ENCODE results near the gene HK1.

HK1 gene

DNA sequence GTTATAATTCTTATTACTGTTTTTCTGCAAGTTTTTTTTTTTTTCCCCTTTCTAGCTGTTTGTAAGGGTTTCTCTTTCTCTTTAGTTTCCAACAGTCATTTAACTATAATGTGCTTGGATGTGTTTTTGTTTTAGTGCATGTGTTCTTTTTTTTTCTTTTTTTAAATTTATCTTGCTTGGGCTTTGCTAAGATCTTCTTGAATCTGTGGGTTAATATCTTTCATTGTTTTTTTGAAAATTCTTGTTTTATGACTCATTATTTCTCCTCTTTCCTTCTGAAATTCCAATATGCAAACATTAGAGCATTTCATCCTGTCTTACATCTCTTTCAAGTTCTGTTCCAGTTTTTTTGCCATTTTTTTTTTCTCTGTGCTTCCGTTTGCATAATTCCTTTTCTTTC, 5.7 kb upstream of the HK1 start (continued):
- TF ChIP-seq, protein P1, sequence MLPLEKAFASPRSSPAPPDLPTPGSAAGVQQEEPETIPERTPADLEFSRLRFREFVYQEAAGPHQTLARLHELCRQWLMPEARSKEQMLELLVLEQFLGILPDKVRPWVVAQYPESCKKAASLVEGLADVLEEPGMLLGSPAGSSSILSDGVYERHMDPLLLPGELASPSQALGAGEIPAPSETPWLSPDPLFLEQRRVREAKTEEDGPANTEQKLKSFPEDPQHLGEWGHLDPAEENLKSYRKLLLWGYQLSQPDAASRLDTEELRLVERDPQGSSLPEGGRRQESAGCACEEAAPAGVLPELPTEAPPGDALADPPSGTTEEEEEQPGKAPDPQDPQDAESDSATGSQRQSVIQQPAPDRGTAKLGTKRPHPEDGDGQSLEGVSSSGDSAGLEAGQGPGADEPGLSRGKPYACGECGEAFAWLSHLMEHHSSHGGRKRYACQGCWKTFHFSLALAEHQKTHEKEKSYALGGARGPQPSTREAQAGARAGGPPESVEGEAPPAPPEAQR (tag by site-specific recombination; IDR thresholded peaks at IDR 0.05): no peak
- TF ChIP-seq ZNF174 (tag by site-specific recombination; IDR thresholded peaks at IDR 0.05) (no peak), ZNF791 (tag by site-specific recombination; IDR thresholded peaks at IDR 0.05) (no peak), SCRT2 (tag by site-specific recombination; IDR thresholded peaks at IDR 0.05) (no peak), ZNF837 (tag by site-specific recombination; IDR thresholded peaks at IDR 0.05) (no peak), ZBTB8A (tag by site-specific recombination; IDR thresholded peaks at IDR 0.05) (no peak), ZNF510 (tag by site-specific recombination; IDR thresholded peaks at IDR 0.05; ENCODE audit: insufficient replicate concordance) (no peak), ZNF558 (tag by site-specific recombination; IDR thresholded peaks at IDR 0.05) (peak; percentile 99)
- TF ChIP-seq, protein P2, sequence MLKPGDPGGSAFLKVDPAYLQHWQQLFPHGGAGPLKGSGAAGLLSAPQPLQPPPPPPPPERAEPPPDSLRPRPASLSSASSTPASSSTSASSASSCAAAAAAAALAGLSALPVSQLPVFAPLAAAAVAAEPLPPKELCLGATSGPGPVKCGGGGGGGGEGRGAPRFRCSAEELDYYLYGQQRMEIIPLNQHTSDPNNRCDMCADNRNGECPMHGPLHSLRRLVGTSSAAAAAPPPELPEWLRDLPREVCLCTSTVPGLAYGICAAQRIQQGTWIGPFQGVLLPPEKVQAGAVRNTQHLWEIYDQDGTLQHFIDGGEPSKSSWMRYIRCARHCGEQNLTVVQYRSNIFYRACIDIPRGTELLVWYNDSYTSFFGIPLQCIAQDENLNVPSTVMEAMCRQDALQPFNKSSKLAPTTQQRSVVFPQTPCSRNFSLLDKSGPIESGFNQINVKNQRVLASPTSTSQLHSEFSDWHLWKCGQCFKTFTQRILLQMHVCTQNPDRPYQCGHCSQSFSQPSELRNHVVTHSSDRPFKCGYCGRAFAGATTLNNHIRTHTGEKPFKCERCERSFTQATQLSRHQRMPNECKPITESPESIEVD (tag by site-specific recombination; IDR thresholded peaks at IDR 0.05): no peak

DNA sequence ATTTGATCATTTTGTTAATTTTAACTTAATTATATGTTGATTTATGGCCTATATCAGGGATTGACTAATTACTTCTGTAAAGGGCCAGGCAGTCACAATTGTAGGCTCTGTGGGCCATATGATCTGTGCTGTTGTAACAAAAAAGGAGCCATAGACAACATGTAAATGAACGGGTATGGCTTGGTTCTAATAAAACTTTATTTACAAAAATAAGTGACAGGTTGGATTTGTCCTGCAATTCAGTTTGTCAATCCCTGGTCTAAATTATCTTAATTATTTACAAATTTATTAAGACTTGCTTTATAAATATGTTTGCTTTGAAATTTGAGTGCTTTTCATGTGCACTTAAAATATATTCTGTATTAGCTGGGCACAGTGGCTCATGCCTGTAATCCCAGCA, 2.9 kb upstream of the HK1 start:
- H3K4me1 ChIP-seq (ENCODE audit: control insufficient read depth, insufficient read depth, low read length): no peaks in the 10 kb centered on the region
- H3K9me3 ChIP-seq (ENCODE audit: control insufficient read depth, insufficient read depth, low read depth, low read length): no peaks in the 10 kb centered on the region
- no peak overlapping the region for H3K27ac ChIP-seq (ENCODE audit: extremely low read depth, low read depth, low read length)
- CTCF ChIA-PET: no interaction called here
- no peak overlapping the region for H3K4me3 ChIP-seq (ENCODE audit: low read depth, low read length)
- H3K36me3 ChIP-seq (ENCODE audit: control insufficient read depth in 2 of 2, insufficient read depth in 1 of 2, low read length in 2 of 2): no peaks in the 10 kb centered on the region
- POLR2A ChIA-PET: no interaction called here
- TF ChIP-seq ZNF558 (tag by site-specific recombination; IDR thresholded peaks at IDR 0.05) (no peak), ZNF654 (tag by site-specific recombination; IDR thresholded peaks at IDR 0.05; ENCODE audit: low read depth) (no peak), EGR2 (tag by site-specific recombination; IDR thresholded peaks at IDR 0.05; ENCODE audit: low read depth) (no peak), FEZF1 (tag by site-specific recombination; IDR thresholded peaks at IDR 0.05) (no peak), ZNF514 (tag by site-specific recombination; IDR thresholded peaks at IDR 0.05) (no peak), KLF8 (tag by site-specific recombination; IDR thresholded peaks at IDR 0.05) (no peak), GLIS1 (tag by site-specific recombination; IDR thresholded peaks at IDR 0.05) (no peak), ZEB2 (tag by site-specific recombination; IDR thresholded peaks at IDR 0.05) (no peak), HOXA7 (CRISPR knock-in tag; IDR thresholded peaks at IDR 0.05; ENCODE audit: borderline replicate concordance) (no peak), ZNF624 (tag by site-specific recombination; IDR thresholded peaks at IDR 0.05) (no peak), MEIS1 (CRISPR knock-in tag; IDR thresholded peaks at IDR 0.05; ENCODE audit: borderline replicate concordance) (no peak)
- TF ChIP-seq, protein P3, sequence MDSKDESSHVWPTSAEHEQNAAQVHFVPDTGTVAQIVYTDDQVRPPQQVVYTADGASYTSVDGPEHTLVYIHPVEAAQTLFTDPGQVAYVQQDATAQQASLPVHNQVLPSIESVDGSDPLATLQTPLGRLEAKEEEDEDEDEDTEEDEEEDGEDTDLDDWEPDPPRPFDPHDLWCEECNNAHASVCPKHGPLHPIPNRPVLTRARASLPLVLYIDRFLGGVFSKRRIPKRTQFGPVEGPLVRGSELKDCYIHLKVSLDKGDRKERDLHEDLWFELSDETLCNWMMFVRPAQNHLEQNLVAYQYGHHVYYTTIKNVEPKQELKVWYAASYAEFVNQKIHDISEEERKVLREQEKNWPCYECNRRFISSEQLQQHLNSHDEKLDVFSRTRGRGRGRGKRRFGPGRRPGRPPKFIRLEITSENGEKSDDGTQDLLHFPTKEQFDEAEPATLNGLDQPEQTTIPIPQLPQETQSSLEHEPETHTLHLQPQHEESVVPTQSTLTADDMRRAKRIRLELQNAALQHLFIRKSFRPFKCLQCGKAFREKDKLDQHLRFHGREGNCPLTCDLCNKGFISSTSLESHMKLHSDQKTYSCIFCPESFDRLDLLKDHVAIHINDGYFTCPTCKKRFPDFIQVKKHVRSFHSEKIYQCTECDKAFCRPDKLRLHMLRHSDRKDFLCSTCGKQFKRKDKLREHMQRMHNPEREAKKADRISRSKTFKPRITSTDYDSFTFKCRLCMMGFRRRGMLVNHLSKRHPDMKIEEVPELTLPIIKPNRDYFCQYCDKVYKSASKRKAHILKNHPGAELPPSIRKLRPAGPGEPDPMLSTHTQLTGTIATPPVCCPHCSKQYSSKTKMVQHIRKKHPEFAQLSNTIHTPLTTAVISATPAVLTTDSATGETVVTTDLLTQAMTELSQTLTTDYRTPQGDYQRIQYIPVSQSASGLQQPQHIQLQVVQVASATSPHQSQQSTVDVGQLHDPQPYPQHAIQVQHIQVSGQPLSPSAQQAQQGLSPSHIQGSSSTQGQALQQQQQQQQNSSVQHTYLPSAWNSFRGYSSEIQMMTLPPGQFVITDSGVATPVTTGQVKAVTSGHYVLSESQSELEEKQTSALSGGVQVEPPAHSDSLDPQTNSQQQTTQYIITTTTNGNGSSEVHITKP (tag by site-specific recombination; IDR thresholded peaks at IDR 0.05): no peak
- TF ChIP-seq, protein P4, sequence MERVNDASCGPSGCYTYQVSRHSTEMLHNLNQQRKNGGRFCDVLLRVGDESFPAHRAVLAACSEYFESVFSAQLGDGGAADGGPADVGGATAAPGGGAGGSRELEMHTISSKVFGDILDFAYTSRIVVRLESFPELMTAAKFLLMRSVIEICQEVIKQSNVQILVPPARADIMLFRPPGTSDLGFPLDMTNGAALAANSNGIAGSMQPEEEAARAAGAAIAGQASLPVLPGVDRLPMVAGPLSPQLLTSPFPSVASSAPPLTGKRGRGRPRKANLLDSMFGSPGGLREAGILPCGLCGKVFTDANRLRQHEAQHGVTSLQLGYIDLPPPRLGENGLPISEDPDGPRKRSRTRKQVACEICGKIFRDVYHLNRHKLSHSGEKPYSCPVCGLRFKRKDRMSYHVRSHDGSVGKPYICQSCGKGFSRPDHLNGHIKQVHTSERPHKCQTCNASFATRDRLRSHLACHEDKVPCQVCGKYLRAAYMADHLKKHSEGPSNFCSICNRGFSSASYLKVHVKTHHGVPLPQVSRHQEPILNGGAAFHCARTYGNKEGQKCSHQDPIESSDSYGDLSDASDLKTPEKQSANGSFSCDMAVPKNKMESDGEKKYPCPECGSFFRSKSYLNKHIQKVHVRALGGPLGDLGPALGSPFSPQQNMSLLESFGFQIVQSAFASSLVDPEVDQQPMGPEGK (tag by site-specific recombination; IDR thresholded peaks at IDR 0.05): no peak
- TF ChIP-seq, protein P5, sequence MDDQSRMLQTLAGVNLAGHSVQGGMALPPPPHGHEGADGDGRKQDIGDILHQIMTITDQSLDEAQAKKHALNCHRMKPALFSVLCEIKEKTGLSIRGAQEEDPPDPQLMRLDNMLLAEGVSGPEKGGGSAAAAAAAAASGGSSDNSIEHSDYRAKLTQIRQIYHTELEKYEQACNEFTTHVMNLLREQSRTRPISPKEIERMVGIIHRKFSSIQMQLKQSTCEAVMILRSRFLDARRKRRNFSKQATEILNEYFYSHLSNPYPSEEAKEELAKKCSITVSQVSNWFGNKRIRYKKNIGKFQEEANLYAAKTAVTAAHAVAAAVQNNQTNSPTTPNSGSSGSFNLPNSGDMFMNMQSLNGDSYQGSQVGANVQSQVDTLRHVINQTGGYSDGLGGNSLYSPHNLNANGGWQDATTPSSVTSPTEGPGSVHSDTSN (CRISPR knock-in tag; IDR thresholded peaks at IDR 0.05): no peak
- TF ChIP-seq, protein P6, sequence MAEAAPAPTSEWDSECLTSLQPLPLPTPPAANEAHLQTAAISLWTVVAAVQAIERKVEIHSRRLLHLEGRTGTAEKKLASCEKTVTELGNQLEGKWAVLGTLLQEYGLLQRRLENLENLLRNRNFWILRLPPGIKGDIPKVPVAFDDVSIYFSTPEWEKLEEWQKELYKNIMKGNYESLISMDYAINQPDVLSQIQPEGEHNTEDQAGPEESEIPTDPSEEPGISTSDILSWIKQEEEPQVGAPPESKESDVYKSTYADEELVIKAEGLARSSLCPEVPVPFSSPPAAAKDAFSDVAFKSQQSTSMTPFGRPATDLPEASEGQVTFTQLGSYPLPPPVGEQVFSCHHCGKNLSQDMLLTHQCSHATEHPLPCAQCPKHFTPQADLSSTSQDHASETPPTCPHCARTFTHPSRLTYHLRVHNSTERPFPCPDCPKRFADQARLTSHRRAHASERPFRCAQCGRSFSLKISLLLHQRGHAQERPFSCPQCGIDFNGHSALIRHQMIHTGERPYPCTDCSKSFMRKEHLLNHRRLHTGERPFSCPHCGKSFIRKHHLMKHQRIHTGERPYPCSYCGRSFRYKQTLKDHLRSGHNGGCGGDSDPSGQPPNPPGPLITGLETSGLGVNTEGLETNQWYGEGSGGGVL (tag by site-specific recombination; IDR thresholded peaks at IDR 0.05): no peak

All from HEK293 (cell line).